H9 (cell line): Measurements from ENCODE around the gene POFUT2. TPM values are rescaled to one million over a fixed set of nuclear protein-coding genes. Genes with fewer than 3 reads are reported as not detected.

ENCODE experiments used
- DNase-seq: peaks from one replicate; pipeline ENCODE4 v3.0.0-alpha.2; 2017
- H2AFZ ChIP-seq: one replicate; pipeline ENCODE4 v1.6.1; 2013; ENCODE audit warnings: mild to moderate bottlenecking, low read length, control low read depth, moderate library complexity
- H2AK5ac ChIP-seq: 2 replicates; pipeline ENCODE4 v1.6.1; 2013; ENCODE audit warnings: low read length, control low read depth, mixed read lengths; ENCODE audit not compliant: insufficient read length
- H2BK120ac ChIP-seq: one replicate; pipeline ENCODE4 v1.6.1; 2013; ENCODE audit warnings: low read depth, mild to moderate bottlenecking, low read length, control low read depth, inconsistent platforms; ENCODE audit not compliant: poor library complexity, severe bottlenecking
- H2BK12ac ChIP-seq: 2 replicates; pipeline ENCODE4 v1.6.1; 2013; ENCODE audit warnings: low read length, control low read depth, mixed read lengths, low read depth; ENCODE audit not compliant: insufficient read length
- H2BK15ac ChIP-seq: 2 replicates; pipeline ENCODE4 v1.6.1; 2013; ENCODE audit warnings: low read depth, low read length, control low read depth
- H2BK20ac ChIP-seq: one replicate; pipeline ENCODE4 v1.6.1; 2013; ENCODE audit warnings: low read depth, mild to moderate bottlenecking, low read length, control low read depth, inconsistent platforms; ENCODE audit not compliant: poor library complexity, severe bottlenecking
- H2BK5ac ChIP-seq: 2 replicates; pipeline ENCODE4 v1.6.1; 2013; ENCODE audit warnings: low read length, control low read depth, mixed read lengths; ENCODE audit not compliant: insufficient read length
- H3K14ac ChIP-seq: 2 replicates; pipeline ENCODE4 v1.6.1; 2013; ENCODE audit warnings: low read length, control low read depth; ENCODE audit not compliant: insufficient read depth
- H3K18ac ChIP-seq: 2 replicates; pipeline ENCODE4 v1.6.1; 2013; ENCODE audit warnings: low read depth, mild to moderate bottlenecking, mixed read lengths, low read length, control low read depth; ENCODE audit not compliant: insufficient read length
- H3K23ac ChIP-seq: 2 replicates; pipeline ENCODE4 v1.6.1; 2013; ENCODE audit warnings: low read length, control low read depth, mixed read lengths, low read depth; ENCODE audit not compliant: insufficient read length
- H3K23me2 ChIP-seq: 2 replicates; pipeline ENCODE4 v1.6.1; 2013; ENCODE audit warnings: low read depth, mild to moderate bottlenecking, mixed read lengths, low read length, control low read depth; ENCODE audit not compliant: insufficient read length, poor library complexity, severe bottlenecking
- H3K27ac ChIP-seq: 2 replicates; pipeline ENCODE4 v1.5.1; 2013; ENCODE audit warnings: low read length, control low read depth, mixed read lengths, low read depth; ENCODE audit not compliant: insufficient read length
- H3K27me3 ChIP-seq: 2 replicates; pipeline ENCODE4 v1.6.1; 2013; ENCODE audit warnings: low read length, control low read depth, inconsistent platforms; ENCODE audit not compliant: insufficient read depth
- H3K4ac ChIP-seq: 2 replicates; pipeline ENCODE4 v1.6.1; 2013; ENCODE audit warnings: low read depth, mild to moderate bottlenecking, control low read depth, inconsistent platforms, low read length, moderate library complexity
- H3K4me1 ChIP-seq: 2 replicates; pipeline ENCODE4 v1.6.1; 2013; ENCODE audit warnings: low read length, control low read depth, inconsistent platforms; ENCODE audit not compliant: insufficient read depth
- H3K4me2 ChIP-seq: 2 replicates; pipeline ENCODE4 v1.6.1; 2013; ENCODE audit warnings: low read length, control low read depth, mixed read lengths; ENCODE audit not compliant: insufficient read length, insufficient read depth
- H3K56ac ChIP-seq: 2 replicates; pipeline ENCODE4 v1.6.1; 2013; ENCODE audit warnings: low read depth, mild to moderate bottlenecking, mixed read lengths, low read length, control low read depth; ENCODE audit not compliant: insufficient read length
- H3K79me1 ChIP-seq: 2 replicates; pipeline ENCODE4 v1.6.1; 2013; ENCODE audit warnings: low read depth, mild to moderate bottlenecking, moderate library complexity, low read length, control low read depth, inconsistent platforms; ENCODE audit not compliant: insufficient read depth, poor library complexity, severe bottlenecking
- H3K79me2 ChIP-seq: 2 replicates; pipeline ENCODE4 v1.6.1; 2013; ENCODE audit warnings: low read length, control low read depth, inconsistent platforms; ENCODE audit not compliant: insufficient read depth
- H3K9ac ChIP-seq: 2 replicates; pipeline ENCODE4 v1.6.1; 2013; ENCODE audit warnings: low read length, control low read depth, mixed read lengths; ENCODE audit not compliant: insufficient read length; ENCODE audit errors: extremely low read depth
- H3K9me3 ChIP-seq: one replicate; pipeline ENCODE4 v1.6.1; 2013; ENCODE audit warnings: low read depth, low read length, inconsistent platforms; ENCODE audit not compliant: control insufficient read depth
- H3T11ph ChIP-seq: one replicate; pipeline ENCODE4 v1.6.1; 2013; ENCODE audit warnings: mild to moderate bottlenecking, low read length, control low read depth, inconsistent platforms
- H4K20me1 ChIP-seq: one replicate; pipeline ENCODE4 v1.6.1; 2013; ENCODE audit not compliant: control insufficient read depth, insufficient read length, insufficient read depth
- H4K5ac ChIP-seq: 2 replicates; pipeline ENCODE4 v1.6.1; 2013; ENCODE audit warnings: low read depth, mild to moderate bottlenecking, mixed read lengths, low read length, control low read depth; ENCODE audit not compliant: insufficient read length
- H4K8ac ChIP-seq: replicated peaks from 2 replicates; pipeline ENCODE4 v1.6.1; 2013; ENCODE audit warnings: low read length, control low read depth, mixed read lengths, low read depth; ENCODE audit not compliant: insufficient read length
- H4K91ac ChIP-seq: 2 replicates; pipeline ENCODE4 v1.6.1; 2013; ENCODE audit warnings: low read depth, mild to moderate bottlenecking, moderate library complexity, mixed read lengths, low read length, control low read depth; ENCODE audit not compliant: insufficient read length
- H3K27ac Mint-ChIP-seq, 3 experiments: 2 replicates in 2 of 3; 3 replicates in 1 of 3; pipeline ENCODE4 v1.8.0; 2020 to 2021; ENCODE audit warnings: mixed read lengths in 3 of 3, mild to moderate bottlenecking in 1 of 3, moderate library complexity in 1 of 3
- H3K27me3 Mint-ChIP-seq: 2 replicates; pipeline ENCODE4 v1.8.0; 2021; ENCODE audit warnings: low read depth, mild to moderate bottlenecking, moderate library complexity, mixed read lengths
- H3K36me3 Mint-ChIP-seq, 3 experiments: 2 replicates in 2 of 3; 3 replicates in 1 of 3; pipeline ENCODE4 v1.8.0; 2020 to 2021; ENCODE audit warnings: low read depth in 3 of 3, mixed read lengths in 3 of 3; ENCODE audit not compliant: insufficient read depth in 1 of 3
- H3K4me1 Mint-ChIP-seq, 2 experiments: 2 replicates each; pipeline ENCODE4 v1.8.0; 2020; ENCODE audit warnings: mixed read lengths in 2 of 2
- H3K4me3 Mint-ChIP-seq, 2 experiments: 2 replicates in 1 of 2; 3 replicates in 1 of 2; pipeline ENCODE4 v1.8.0; 2020 to 2021; ENCODE audit warnings: mild to moderate bottlenecking in 2 of 2, mixed read lengths in 2 of 2, moderate library complexity in 1 of 2
- H3K9me3 Mint-ChIP-seq, 2 experiments: 2 replicates in 1 of 2; 3 replicates in 1 of 2; pipeline ENCODE4 v1.8.0; 2020; ENCODE audit warnings: mild to moderate bottlenecking in 2 of 2, mixed read lengths in 2 of 2, moderate library complexity in 1 of 2
- CTCF ChIP-seq: fragments of 200-600 bp; sonication (generic); conservative IDR thresholded peaks from 3 replicates; pipeline ENCODE4 v1.8.0; 2021; ENCODE audit warnings: antibody characterized with exemption, mild to moderate bottlenecking
- WGBS: extraction: QIAGEN DNeasy Blood & Tissue Kit; methylation state at CpG from one replicate; pipeline ENCODE4 v1.1.7; 2013; ENCODE audit warnings: missing lambda C conversion rate, low lambda C conversion rate, mixed read lengths; ENCODE audit not compliant: insufficient read length; ENCODE audit errors: extremely low coverage; 5-methylcytosine and 5-hydroxymethylcytosine counted together
- total RNA-seq: library from RNA; stranded (reverse); gene quantifications from 2 replicates; pipeline ENCODE4 v1.2.1, GENCODE V29; 2021

Gene POFUT2
- total RNA-seq, 1 experiment from 2014 or later = 34.8 TPM

GRCh38 chr21:45306453-45306831 is 18.7 kb upstream of the POFUT2 start:
- Histone ChIP-seq H2AK5ac (no peak overlapping the region), H3K4ac (no peak overlapping the region), H4K8ac (no peak overlapping the region), H2BK5ac (no peak overlapping the region), H3K4me2 (no peak overlapping the region), H4K20me1 (no peaks in the 10 kb centered on the region), H3K79me1 (no peaks in the 10 kb centered on the region), H3K27me3 (no peaks in the 10 kb centered on the region), H3K79me2 (no peaks in the 10 kb centered on the region), H3K9ac (no peak overlapping the region), H3K23me2 (no peaks in the 10 kb centered on the region), H3K14ac (no peak overlapping the region), H2BK120ac (no peak overlapping the region), H3K27ac (no peak overlapping the region), H3K4me1 (no peaks in the 10 kb centered on the region), H2BK20ac (no peak overlapping the region), H2AFZ (no peak overlapping the region), H4K91ac (no peak overlapping the region), H3K23ac (no peak overlapping the region), H3T11ph (no peak overlapping the region), H3K18ac (no peak overlapping the region), H3K9me3 (no peaks in the 10 kb centered on the region), H2BK15ac (no peak overlapping the region), H2BK12ac (no peak overlapping the region), H4K5ac (no peak overlapping the region), H3K56ac (no peak overlapping the region)
- WGBS = no CpG with 5 or more reads among the region's 18 CpGs
- no peaks in the 10 kb centered on the region for H3K36me3 Mint-ChIP-seq
- no peaks in the 10 kb centered on the region; a peak in 1 of 5 replicates for H3K9me3 Mint-ChIP-seq
- peaks cover 5% of the 10 kb centered on the region for H3K27me3 Mint-ChIP-seq
- no peak overlapping the region for H3K4me3 Mint-ChIP-seq
- no peak for TF ChIP-seq CTCF
- H3K4me1 Mint-ChIP-seq = peaks cover 22 to 33% of the 10 kb centered on the region in 2 experiments
- H3K27ac Mint-ChIP-seq = no peak overlapping the region
- DNase-seq = no peak
